T-helper 17 cell (primary cell): ENCODE results near the gene ADCY1. TPM values are rescaled to one million over a fixed set of nuclear protein-coding genes. Genes with fewer than 3 reads are reported as not detected.

Experiments
- ATAC-seq: fragments of 150-1000 bp; cut with Tn5 transposase; 2 replicates; pipeline ENCODE4 v1.10.0; 2021; ENCODE audit warnings: mild to moderate bottlenecking, moderate library complexity
- DNase-seq, 3 donors: peaks; one replicate each; pipeline versions ENCODE4 v3.0.0 to v3.0.0-alpha.2; 2020 to 2021
- H3K9me3 ChIP-seq: one replicate; pipeline ENCODE4 v1.7.0; 2013; ENCODE audit warnings: low read length, mild to moderate bottlenecking; ENCODE audit not compliant: control insufficient read depth, poor library complexity, severe bottlenecking
- H3K27ac Mint-ChIP-seq: one replicate; pipeline ENCODE4 v1.8.0; 2022; ENCODE audit warnings: mild to moderate bottlenecking, moderate library complexity, mixed read lengths
- H3K27me3 Mint-ChIP-seq: one replicate; pipeline ENCODE4 v1.8.0; 2022; ENCODE audit warnings: mixed read lengths
- H3K36me3 Mint-ChIP-seq: one replicate; pipeline ENCODE4 v1.8.0; 2022; ENCODE audit warnings: low read depth, mixed read lengths
- H3K4me1 Mint-ChIP-seq: one replicate; pipeline ENCODE4 v1.8.0; 2022; ENCODE audit warnings: mild to moderate bottlenecking, mixed read lengths
- H3K4me3 Mint-ChIP-seq: one replicate; pipeline ENCODE4 v1.8.0; 2022; ENCODE audit warnings: mild to moderate bottlenecking, moderate library complexity, mixed read lengths
- total RNA-seq, 4 donors: library from RNA in 2 of 4; stranded (reverse) in 2 of 4; gene quantifications; one replicate each; pipeline ENCODE4 v1.2.3 and lab custom pipeline; 2022 to 2026

Gene ADCY1
- total RNA-seq, 2 donors from 2014 or later: not detected

DNA sequence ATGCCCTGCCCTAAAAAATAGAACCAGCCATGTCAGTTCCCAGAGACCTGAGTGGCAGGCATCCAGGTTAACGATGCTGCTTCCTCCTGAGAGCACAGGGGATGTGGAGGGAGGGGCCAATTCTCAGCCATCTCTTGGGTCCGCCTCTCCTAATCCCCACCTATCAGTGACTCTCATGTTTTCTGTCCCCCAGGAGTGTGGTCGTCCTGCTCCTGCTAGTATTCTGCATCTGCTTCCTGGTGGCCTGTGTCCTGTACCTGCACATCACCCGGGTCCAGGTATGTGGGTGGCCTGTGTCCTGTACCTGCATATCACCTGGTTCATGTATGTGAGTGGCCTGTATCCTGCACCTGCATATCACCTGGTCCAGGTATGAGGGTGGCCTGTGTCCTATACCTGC, 105.3 kb downstream of the ADCY1 start:
- DNase-seq (no peak), ATAC-seq (no peak)
- H3K9me3 ChIP-seq: no peaks in the 10 kb centered on the region
- H3K36me3 Mint-ChIP-seq: peaks cover 2% of the 10 kb centered on the region
- no peaks in the 10 kb centered on the region for H3K4me1 Mint-ChIP-seq
- peaks cover 49% of the 10 kb centered on the region for H3K27me3 Mint-ChIP-seq
- H3K27ac Mint-ChIP-seq: no peak overlapping the region
- H3K4me3 Mint-ChIP-seq: no peak overlapping the region

DNA sequence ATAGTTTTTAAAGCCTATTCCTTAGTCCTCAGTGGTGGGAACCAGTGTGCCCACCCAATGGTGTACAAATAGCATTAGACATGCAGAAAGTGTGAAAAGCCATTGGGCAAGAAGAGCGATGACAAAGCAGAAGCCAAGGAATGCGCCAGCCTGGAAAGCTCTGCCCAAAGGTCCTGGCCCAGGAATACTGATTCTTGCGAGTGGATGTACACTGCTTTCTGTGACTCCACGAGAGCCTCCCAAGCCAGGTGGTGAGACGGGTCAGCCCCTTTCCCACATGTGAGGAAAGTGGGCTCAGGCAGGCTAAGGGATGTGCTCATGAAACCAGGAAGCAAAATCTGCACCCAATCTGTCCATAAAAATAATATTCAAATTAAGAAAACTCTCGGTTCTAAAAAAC, 106.6 kb downstream of the ADCY1 start:
- Mint-ChIP-seq H3K4me1 (peaks cover 4% of the 10 kb centered on the region), H3K27me3 (peaks cover 57% of the 10 kb centered on the region)
- no peak for DNase-seq

DNA sequence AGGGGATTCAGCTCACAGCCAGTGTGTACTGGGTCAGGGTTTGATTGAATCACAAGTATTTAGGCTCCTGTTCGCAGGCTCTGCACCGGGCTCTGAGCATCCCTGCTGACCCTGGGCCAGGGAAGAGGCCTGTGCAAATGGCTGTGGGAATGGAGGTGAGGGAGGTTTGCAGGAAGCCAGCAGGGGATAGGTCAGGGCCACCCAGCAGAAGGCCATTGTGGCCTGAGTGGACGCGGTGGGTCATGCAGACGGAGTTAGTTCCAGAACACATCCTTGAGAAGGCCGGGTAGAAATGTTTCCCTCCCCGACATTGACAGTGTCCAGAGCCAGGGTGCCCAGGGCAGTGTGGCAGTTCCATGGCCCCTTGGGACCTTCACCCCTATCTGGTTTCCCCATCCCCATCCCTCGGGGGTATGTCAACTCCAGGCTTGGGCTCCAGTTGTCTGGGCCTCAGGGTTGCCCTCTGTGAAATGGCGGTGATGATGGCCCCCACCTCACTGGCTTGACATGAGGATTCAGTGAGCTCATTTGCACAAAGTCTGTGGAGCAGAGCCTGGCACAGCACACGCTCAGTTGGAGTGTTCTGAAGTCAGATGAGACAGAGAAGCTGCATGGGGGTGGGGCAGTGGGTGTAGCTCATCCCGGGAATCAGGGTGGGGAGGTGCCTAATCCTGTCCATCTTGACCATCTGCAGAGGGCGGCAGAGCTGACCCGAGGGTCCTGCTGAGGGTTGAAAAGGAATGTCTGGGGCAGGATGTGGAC, 107.6 kb downstream of the ADCY1 start:
- Mint-ChIP-seq H3K36me3 (peaks cover 2% of the 10 kb centered on the region), H3K4me3 (no peak overlapping the region), H3K4me1 (peaks cover 4% of the 10 kb centered on the region), H3K27me3 (peaks cover 58% of the 10 kb centered on the region), H3K27ac (no peak overlapping the region)
- no peak for ATAC-seq
- no peaks in the 10 kb centered on the region for H3K9me3 ChIP-seq
- no peak for DNase-seq

More for the DNA sequence above, 106.6 kb downstream of the ADCY1 start:
- H3K36me3 Mint-ChIP-seq: peaks cover 2% of the 10 kb centered on the region
- H3K4me3 Mint-ChIP-seq: no peak overlapping the region
- no peaks in the 10 kb centered on the region for H3K9me3 ChIP-seq
- H3K27ac Mint-ChIP-seq: no peak overlapping the region
- ATAC-seq: no peak

DNA sequence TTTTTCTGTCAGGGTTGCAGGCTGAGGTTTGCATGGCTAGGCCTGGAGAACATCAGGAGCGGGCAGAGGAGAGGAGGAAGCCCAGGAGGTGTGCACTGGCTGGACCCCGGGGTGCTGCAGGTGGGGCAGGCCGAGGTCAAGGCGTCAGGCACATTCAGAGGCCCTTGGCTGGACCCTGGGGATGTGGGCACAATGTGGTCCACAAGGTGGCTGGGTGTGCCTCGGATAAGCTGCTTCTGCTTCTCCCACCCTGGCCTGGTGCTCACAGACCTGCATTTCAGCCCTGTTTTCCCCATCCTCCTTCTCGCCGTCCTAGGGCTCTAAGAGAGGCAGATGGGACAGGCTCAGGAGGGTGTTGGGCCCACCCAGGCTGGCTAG, 108.2 kb downstream of the ADCY1 start:
- H3K9me3 ChIP-seq: no peaks in the 10 kb centered on the region
- H3K4me3 Mint-ChIP-seq: no peak overlapping the region
- ATAC-seq: no peak
- H3K27ac Mint-ChIP-seq: no peak overlapping the region
- no peak for DNase-seq
- peaks cover 2% of the 10 kb centered on the region for H3K36me3 Mint-ChIP-seq
- H3K4me1 Mint-ChIP-seq: peaks cover 4% of the 10 kb centered on the region
- H3K27me3 Mint-ChIP-seq: peaks cover 60% of the 10 kb centered on the region

DNA sequence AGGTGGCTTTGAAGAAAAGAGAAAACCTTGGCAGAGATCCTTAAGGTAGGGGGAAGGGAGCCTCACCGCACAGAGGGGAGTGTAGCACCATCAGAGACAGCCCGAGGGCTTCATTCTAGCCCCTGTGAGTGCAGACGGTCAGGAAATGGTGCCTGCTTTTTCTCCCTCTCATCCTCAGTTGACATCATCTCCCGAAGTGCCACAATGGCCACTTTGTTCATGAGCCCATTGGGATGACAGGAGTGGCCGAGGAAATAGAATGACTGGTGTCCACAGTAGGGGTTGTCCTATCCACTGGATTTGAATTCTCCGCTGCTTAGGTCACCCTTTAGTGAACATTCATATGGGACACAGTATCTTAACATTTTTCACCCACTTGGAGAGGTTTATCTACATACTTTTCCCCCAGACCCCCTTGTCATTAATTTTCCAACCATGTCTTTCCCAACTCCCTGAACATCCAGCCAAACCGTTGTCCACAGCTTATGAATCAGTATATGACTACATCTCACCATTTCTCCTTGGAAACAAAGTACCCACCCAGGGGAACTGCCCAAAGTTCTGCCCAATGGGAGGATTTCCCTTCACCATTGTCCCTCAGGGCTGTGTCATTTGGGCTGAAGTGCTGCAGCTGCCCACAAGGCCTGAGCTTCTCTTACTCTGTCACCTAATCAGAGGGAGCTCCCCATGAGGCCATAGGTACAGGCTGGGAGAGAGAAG, 108.8 kb downstream of the ADCY1 start:
- Mint-ChIP-seq H3K27ac (no peak overlapping the region), H3K36me3 (peaks cover 2% of the 10 kb centered on the region), H3K4me1 (peaks cover 4% of the 10 kb centered on the region), H3K27me3 (peaks cover 57% of the 10 kb centered on the region), H3K4me3 (no peak overlapping the region)
- DNase-seq (no peak), ATAC-seq (no peak)
- no peaks in the 10 kb centered on the region for H3K9me3 ChIP-seq

DNA sequence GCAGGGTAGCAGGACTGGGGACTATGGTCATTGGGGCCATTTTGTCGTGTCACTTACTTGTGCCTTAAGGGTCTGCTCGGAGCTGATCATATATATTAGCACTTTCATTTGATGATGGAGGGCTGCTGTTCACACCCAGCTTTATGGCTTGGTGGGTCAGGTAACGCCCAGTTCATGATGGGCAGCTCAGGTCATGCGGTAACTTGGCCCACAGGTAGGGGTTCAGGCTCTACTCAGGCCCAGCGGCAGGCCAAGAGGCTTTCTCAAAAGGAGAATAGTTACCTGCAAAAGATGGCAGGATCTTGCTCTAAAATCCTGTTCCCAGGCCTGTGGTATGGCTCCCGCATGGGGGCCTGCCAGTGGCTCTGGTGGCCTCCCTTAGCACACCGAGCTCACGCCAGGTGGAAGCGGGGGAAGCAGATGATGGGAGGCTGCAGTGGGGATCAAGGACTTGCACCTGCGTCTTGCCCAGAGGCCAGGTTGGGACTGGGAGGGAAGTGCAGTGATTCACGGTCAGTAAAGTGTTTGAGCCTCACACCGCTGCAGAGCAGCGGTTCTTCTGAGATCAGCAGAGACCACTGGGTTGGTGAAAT, 109.5 kb downstream of the ADCY1 start:
- ATAC-seq (no peak), DNase-seq (no peak)
- Mint-ChIP-seq H3K27ac (no peak overlapping the region), H3K27me3 (peaks cover 53% of the 10 kb centered on the region), H3K4me3 (no peak overlapping the region), H3K4me1 (peaks cover 4% of the 10 kb centered on the region), H3K36me3 (peaks cover 2% of the 10 kb centered on the region)
- H3K9me3 ChIP-seq: no peaks in the 10 kb centered on the region

DNA sequence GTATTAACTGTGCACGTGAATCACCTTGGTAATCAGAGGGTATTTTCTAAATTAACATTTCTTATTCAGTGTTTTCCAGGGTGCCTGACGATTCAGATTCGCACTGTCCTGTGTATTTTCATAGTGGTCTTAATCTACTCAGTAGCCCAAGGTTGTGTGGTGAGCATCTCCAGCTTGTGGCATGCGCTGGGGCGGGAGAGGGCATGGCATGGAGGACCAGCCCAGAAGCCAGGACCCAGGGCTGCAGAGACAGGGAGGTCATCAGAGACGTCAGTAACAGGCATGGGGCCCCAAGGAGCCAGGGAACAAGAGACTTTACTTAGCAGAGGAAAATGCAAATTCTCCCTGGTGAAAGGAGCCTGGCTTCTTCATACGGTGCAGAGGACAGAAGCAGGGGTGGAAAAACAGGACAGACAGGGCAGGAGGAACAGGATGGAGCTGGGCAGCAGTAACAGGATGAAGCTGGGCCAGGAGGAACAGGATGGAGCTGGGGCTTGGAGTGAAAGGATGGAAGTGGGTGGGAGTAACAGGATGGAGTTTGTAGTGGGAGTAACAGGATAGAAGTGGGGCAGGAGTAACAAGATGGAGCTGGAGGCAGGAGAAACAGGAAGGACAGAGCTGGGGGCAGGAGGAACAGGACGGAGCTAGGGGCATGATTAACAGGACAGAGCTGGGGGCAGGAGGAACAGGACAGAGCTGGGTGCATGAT, 110.9 kb downstream of the ADCY1 start:
- H3K27me3 Mint-ChIP-seq: peaks cover 56% of the 10 kb centered on the region
- ATAC-seq: no peak
- peaks cover 4% of the 10 kb centered on the region for H3K4me1 Mint-ChIP-seq
- no peak overlapping the region for H3K27ac Mint-ChIP-seq
- H3K9me3 ChIP-seq: no peaks in the 10 kb centered on the region
- H3K4me3 Mint-ChIP-seq: no peak overlapping the region
- no peaks in the 10 kb centered on the region for H3K36me3 Mint-ChIP-seq
- no peak for DNase-seq

DNA sequence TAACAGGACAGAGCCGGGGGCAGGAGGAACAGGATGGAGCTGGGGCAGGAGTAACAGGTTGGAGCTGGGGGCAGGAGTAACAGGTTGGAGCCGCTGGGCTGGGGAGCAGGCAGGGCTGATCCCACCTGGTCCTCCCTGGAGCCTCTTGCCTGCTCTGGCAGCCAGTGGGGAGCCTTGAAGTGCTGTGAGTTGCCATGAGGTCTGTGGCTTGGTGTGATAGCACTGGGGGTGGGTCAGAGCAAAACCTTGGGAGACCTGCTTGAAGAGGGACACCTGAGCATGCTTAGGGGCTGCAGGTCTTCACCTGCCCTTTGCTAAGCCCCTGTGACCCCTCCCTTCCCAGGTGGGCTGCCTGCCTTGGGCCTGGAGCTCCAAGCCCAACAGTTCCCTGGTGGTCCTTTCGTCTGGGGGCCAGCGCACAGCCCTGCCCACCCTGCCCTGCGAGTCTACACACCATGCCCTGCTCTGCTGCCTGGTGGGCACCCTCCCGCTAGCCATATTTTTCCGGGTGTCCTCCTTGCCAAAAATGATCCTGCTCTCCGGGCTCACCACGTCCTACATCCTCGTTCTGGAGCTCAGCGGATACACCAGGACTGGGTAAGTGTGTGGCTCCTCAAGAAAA, 111.6 kb downstream of the ADCY1 start:
- peaks cover 50% of the 10 kb centered on the region for H3K27me3 Mint-ChIP-seq
- ATAC-seq: no peak

DNA sequence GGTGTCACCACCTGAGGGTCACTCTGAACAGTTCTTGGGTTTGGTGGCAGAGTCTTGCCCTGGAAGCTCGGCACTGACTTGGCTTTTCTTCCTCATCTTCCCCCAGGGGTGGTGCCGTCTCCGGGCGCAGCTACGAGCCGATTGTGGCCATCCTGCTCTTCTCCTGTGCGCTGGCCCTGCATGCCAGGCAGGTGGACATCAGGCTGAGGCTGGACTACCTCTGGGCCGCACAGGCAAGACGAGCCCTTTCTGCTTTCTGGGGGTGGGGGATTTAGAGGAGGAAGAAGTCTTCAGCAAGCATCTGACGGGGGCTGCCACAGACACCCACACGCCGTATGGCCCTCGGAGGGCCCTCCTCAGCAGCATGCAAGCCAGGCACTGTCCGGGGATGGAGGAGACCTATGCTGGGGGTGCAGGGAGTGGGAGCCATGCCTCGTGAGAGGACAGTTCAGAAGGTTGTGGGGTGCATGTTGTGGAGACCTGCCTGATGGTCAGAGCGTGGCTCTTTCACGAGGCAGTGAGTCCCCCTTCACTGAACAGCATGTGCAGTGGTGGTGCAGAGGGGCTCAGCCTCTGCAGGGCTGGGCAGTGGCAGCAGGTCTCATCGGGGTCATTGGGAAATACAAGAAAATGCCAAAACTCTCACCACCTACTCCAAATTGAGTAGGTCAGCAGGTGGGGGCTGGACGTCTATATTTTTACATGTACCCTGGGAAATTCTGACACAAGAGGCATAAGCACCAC, 112.4 kb downstream of the ADCY1 start:
- ATAC-seq (no peak), DNase-seq (no peak)
- no peaks in the 10 kb centered on the region for H3K9me3 ChIP-seq
- Mint-ChIP-seq H3K27ac (no peak overlapping the region), H3K4me3 (no peak overlapping the region), H3K36me3 (no peaks in the 10 kb centered on the region), H3K4me1 (peaks cover 4% of the 10 kb centered on the region), H3K27me3 (peaks cover 48% of the 10 kb centered on the region)

More for the DNA sequence above, 111.6 kb downstream of the ADCY1 start:
- H3K4me3 Mint-ChIP-seq: no peak overlapping the region
- H3K9me3 ChIP-seq: no peaks in the 10 kb centered on the region
- H3K36me3 Mint-ChIP-seq: no peaks in the 10 kb centered on the region
- H3K4me1 Mint-ChIP-seq: peaks cover 4% of the 10 kb centered on the region
- no peak overlapping the region for H3K27ac Mint-ChIP-seq
- no peak for DNase-seq

DNA sequence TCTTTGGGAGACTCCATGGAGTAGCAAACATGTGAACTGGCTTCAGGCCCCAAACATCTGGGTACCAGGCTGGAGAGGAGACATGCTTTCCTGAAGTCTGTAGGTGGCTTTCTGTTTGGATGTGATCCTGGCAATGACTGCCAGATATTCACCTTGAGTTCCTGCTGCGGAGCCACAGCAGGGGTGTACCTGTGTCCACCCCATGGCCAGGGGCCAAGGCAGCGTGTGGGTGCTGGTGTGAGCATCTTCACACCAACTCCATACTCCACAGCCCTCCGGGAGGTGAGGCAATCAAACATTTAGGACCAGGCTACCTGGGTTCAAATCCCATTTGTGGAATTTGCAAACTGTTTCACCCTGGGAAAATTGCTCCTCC, 113.0 kb downstream of the ADCY1 start:
- Mint-ChIP-seq H3K4me3 (no peak overlapping the region), H3K27me3 (peaks cover 54% of the 10 kb centered on the region), H3K36me3 (no peaks in the 10 kb centered on the region), H3K4me1 (peaks cover 4% of the 10 kb centered on the region), H3K27ac (no peak overlapping the region)
- H3K9me3 ChIP-seq: no peaks in the 10 kb centered on the region
- no peak for DNase-seq
- ATAC-seq: no peak

DNA sequence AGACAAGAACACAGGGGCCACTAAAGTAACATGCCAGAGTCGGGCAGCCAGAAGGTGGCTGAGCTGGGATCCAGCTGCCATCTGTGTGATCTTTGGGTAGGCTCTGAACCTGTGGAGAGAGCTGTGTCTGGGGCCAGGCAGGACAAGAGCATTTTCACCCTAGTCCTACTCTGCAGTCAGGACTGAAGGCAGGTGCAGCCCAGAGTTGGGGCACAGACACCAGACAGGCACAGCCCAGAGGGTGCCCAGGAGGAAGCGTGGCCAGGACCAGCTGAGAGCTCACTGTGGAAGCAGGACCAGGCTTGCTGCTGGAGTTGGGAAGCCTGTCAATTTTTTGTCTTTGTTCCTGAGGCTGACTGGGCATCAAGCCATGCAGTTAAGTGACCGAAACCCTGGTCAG, 113.6 kb downstream of the ADCY1 start:
- H3K9me3 ChIP-seq: no peaks in the 10 kb centered on the region
- DNase-seq: no peak
- Mint-ChIP-seq H3K27me3 (peaks cover 54% of the 10 kb centered on the region), H3K4me3 (no peak overlapping the region), H3K4me1 (peaks cover 4% of the 10 kb centered on the region), H3K36me3 (no peaks in the 10 kb centered on the region), H3K27ac (no peak overlapping the region)
- no peak for ATAC-seq

DNA sequence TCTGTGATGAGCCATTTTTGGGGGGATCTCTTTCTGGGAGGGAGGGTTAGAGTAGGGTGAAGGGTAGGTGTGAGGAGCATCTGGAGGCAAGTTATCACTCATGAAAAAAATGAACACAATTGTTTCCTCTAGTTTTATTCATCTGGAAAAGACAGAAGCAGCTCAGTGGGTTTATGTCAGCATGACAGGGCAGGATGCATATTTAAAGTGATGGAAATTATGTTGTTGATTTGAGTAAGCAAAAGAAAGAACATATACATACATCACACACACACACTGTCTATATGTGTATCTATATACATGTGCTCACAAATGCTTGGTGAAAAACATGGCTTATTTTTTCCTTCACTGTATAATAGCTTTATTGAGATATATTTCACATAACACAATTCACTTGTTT, 114.2 kb downstream of the ADCY1 start:
- Mint-ChIP-seq H3K4me3 (no peak overlapping the region), H3K4me1 (peaks cover 4% of the 10 kb centered on the region), H3K27me3 (peaks cover 54% of the 10 kb centered on the region), H3K36me3 (no peaks in the 10 kb centered on the region), H3K27ac (no peak overlapping the region)
- no peaks in the 10 kb centered on the region for H3K9me3 ChIP-seq
- DNase-seq: no peak
- ATAC-seq: no peak
